CD4-positive, alpha-beta T cell treated with Interferon gamma for 1 hour (primary cell): ENCODE data around the gene ATXN1.
"Not testable (repeated sequence)": the region's sequence is repeated elsewhere in the genome, so short reads cannot be mapped to it uniquely, and the experiment has no call there.

Source experiments
- DNase-seq: peaks from one replicate; pipeline ENCODE4 v3.0.0-alpha.2; 2020

The ATXN1 gene

GRCh38 chr6:16553531-16553930 is 207.7 kb downstream of the ATXN1 start:
- no peak for DNase-seq

GRCh38 chr6:16551466-16551865 is 209.8 kb downstream of the ATXN1 start:
- no peak for DNase-seq

GRCh38 chr6:16548121-16548520 is 213.1 kb downstream of the ATXN1 start:
- no peak for DNase-seq

- no peak for DNase-seq
Measured at GRCh38 chr6:16547587-16547986, 213.7 kb downstream of the ATXN1 start.

GRCh38 chr6:16546861-16547260 is 214.4 kb downstream of the ATXN1 start:
- no peak for DNase-seq

- no peak for DNase-seq
Measured at GRCh38 chr6:16545382-16545781, 215.9 kb downstream of the ATXN1 start.

GRCh38 chr6:16544521-16544920 is 216.7 kb downstream of the ATXN1 start:
- DNase-seq = no peak

GRCh38 chr6:16544006-16544405 is 217.3 kb downstream of the ATXN1 start:
- DNase-seq = no peak

GRCh38 chr6:16543521-16543920 is 217.7 kb downstream of the ATXN1 start:
- no peak for DNase-seq

GRCh38 chr6:16542070-16542469 is 219.2 kb downstream of the ATXN1 start:
- DNase-seq = no peak

GRCh38 chr6:16540804-16541752 is 220.2 kb downstream of the ATXN1 start:
- no peak for DNase-seq

GRCh38 chr6:16540383-16540782 is 220.9 kb downstream of the ATXN1 start:
- not testable (repeated sequence) for DNase-seq

GRCh38 chr6:16539086-16539931 is 222.0 kb downstream of the ATXN1 start:
- no peak for DNase-seq

- no peak for DNase-seq
Measured at GRCh38 chr6:16535564-16535963, 225.7 kb downstream of the ATXN1 start.

- DNase-seq = no peak
Measured at GRCh38 chr6:16533721-16534136, 227.5 kb downstream of the ATXN1 start.

- DNase-seq = no peak
Measured at GRCh38 chr6:16533210-16533609, 228.1 kb downstream of the ATXN1 start.

GRCh38 chr6:16527691-16528090 is 233.6 kb downstream of the ATXN1 start:
- DNase-seq = no peak

- DNase-seq = no peak
Measured at GRCh38 chr6:16524380-16524707, 236.9 kb downstream of the ATXN1 start.

- no peak for DNase-seq
Measured at GRCh38 chr6:16523606-16524379, 237.5 kb downstream of the ATXN1 start.

GRCh38 chr6:16522937-16523336 is 238.3 kb downstream of the ATXN1 start:
- no peak for DNase-seq

- no peak for DNase-seq
Measured at GRCh38 chr6:16521528-16521927, 239.7 kb downstream of the ATXN1 start.

GRCh38 chr6:16519265-16520242 is 241.7 kb downstream of the ATXN1 start:
- no peak for DNase-seq
